Sciatic nerve (tissue), 2 donors: ENCODE results near the gene TRIM65. TPM values are rescaled to one million over a fixed set of nuclear protein-coding genes. Genes with fewer than 3 reads are reported as not detected.
A peak's percentile ranks its signal among the peaks of the same experiment; 100 is the strongest.

ENCODE experiments used
- ATAC-seq: fragments of 200-7000 bp; cut with Tn5 transposase; one replicate; pipeline ENCODE4 v1.9.1; 2020; ENCODE audit warnings: mild to moderate bottlenecking, moderate library complexity
- DNase-seq: peaks from one replicate; pipeline ENCODE4 v3.0.0-alpha.2; 2020; ENCODE audit warnings: low spot score
- intact Hi-C: fragments of 100-400 bp; cut with DNase I; formaldehyde crosslinking; loops from one replicate; pipeline ENCODE4 v1.14.2; 2022
- total RNA-seq: library from RNA; stranded (reverse); fragmentation: NEBNext Ultra II Directional; extraction: Animal tissue kit (Norgen Biotek cat#: 25700); gene quantifications from one replicate; pipeline ENCODE4 v1.2.1, GENCODE V29; 2021
- donor health status: DM: no; HTN: no; CAD: no.
- donor health status: DM: no; HTN: no; CAD: no.

The TRIM65 gene
- total RNA-seq, 1 donor from 2014 or later, result 24.7 TPM

GRCh38 chr17:75845058-75845711 is 51.6 kb downstream of the TRIM65 start:
- DNase-seq, result peak; percentile 84
- ATAC-seq, result peak; percentile 60
- intact Hi-C loops, result no loop called here

- no peak for DNase-seq
- intact Hi-C loops, result no loop called here
- ATAC-seq, result peak; percentile 6
These were observed 52.2 kb downstream of the TRIM65 start for GRCh38 chr17:75844530-75845057.

- DNase-seq (no peak), ATAC-seq (peak; percentile 2)
- intact Hi-C loops, result no loop called here
These were observed 52.9 kb downstream of the TRIM65 start, which contains the start of gene UNC13D for GRCh38 chr17:75843577-75844529. Gene UNC13D, minus strand, starts transcription at chr17:75844404. Its CDS starts 67 bp downstream, at chr17:75844337.

- DNase-seq (no peak), ATAC-seq (no peak)
- intact Hi-C loops, result no loop called here
These were observed 53.7 kb downstream of the TRIM65 start for GRCh38 chr17:75842963-75843576.

- DNase-seq, result no peak
- ATAC-seq, result no peak
- intact Hi-C loops, result no loop called here
These were observed 54.3 kb downstream of the TRIM65 start for GRCh38 chr17:75842411-75842810.

- ATAC-seq (no peak), DNase-seq (no peak)
- intact Hi-C loops, result no loop called here
These were observed 56.0 kb downstream of the TRIM65 start for GRCh38 chr17:75840799-75841164.

- ATAC-seq (no peak), DNase-seq (no peak)
- intact Hi-C loops, result no loop called here
These were observed 56.6 kb downstream of the TRIM65 start for GRCh38 chr17:75839942-75840798.

Other genes with a start within 250 kb of the TRIM65 start
- gene RECQL5, start 229.8 kb downstream of the TRIM65 start, total RNA-seq, result 35.2 TPM
- gene SAP30BP, start 229.6 kb downstream of the TRIM65 start, total RNA-seq, result 107 TPM
- 469 TPM for gene ITGB4, start 175.5 kb downstream of the TRIM65 start, total RNA-seq
- 23.7 TPM for gene GALK1, start 131.8 kb downstream of the TRIM65 start, total RNA-seq
- 41.4 TPM for gene UNK, start 112.1 kb downstream of the TRIM65 start, total RNA-seq
- 30.9 TPM for gene UNC13D, start 52.5 kb downstream of the TRIM65 start, total RNA-seq
- gene WBP2, start 41.6 kb downstream of the TRIM65 start, total RNA-seq, result 156 TPM
- gene TRIM47, start 18.4 kb downstream of the TRIM65 start, total RNA-seq, result 50.7 TPM
- 73.6 TPM for gene MRPL38, start 7.9 kb upstream of the TRIM65 start, total RNA-seq
- 18.5 TPM for gene FBF1, start 44.1 kb upstream of the TRIM65 start, total RNA-seq
- 64.6 TPM for gene ACOX1, start 82.2 kb upstream of the TRIM65 start, total RNA-seq
- 8.1 TPM for gene TEN1, start 82.3 kb upstream of the TRIM65 start, total RNA-seq
- 5.2 TPM for gene CDK3, start 103.9 kb upstream of the TRIM65 start, total RNA-seq
- 1.2 TPM for gene EVPL, start 130.4 kb upstream of the TRIM65 start, total RNA-seq
- gene SRP68, start 175.6 kb upstream of the TRIM65 start, total RNA-seq, result 65.1 TPM
- gene GALR2, start 177.8 kb upstream of the TRIM65 start, total RNA-seq, result not detected
- not detected for gene ZACN, start 182.2 kb upstream of the TRIM65 start, total RNA-seq
- gene EXOC7, start 206.8 kb upstream of the TRIM65 start, total RNA-seq, result 125 TPM
- 0.40 TPM for gene FOXJ1, start 244.3 kb upstream of the TRIM65 start, total RNA-seq